Fibroblast of pulmonary artery (primary cell): Measurements from ENCODE around the gene CD4.

ENCODE experiments used
- DNase-seq: peaks from one replicate; pipeline ENCODE4 v3.0.0-alpha.2; 2010; ENCODE audit warnings: low read depth
- H3K4me3 ChIP-seq: replicated peaks from 2 replicates; pipeline ENCODE4 v1.5.1; 2011; ENCODE audit warnings: low read depth, mild to moderate bottlenecking, control low read depth, low read length, moderate library complexity
- CTCF ChIP-seq: IDR thresholded peaks from 2 replicates; pipeline ENCODE4 v1.5.1; 2011; ENCODE audit warnings: mild to moderate bottlenecking, control low read depth, low read length, inconsistent platforms; ENCODE audit errors: missing control alignments

Gene CD4

GRCh38 chr12:6825398-6826124 is 36.2 kb downstream of the CD4 start:
- TF ChIP-seq CTCF, result peak; percentile 93
- H3K4me3 ChIP-seq, result peak overlapping the region; percentile 31
- DNase-seq, result peak; percentile 88

DNA sequence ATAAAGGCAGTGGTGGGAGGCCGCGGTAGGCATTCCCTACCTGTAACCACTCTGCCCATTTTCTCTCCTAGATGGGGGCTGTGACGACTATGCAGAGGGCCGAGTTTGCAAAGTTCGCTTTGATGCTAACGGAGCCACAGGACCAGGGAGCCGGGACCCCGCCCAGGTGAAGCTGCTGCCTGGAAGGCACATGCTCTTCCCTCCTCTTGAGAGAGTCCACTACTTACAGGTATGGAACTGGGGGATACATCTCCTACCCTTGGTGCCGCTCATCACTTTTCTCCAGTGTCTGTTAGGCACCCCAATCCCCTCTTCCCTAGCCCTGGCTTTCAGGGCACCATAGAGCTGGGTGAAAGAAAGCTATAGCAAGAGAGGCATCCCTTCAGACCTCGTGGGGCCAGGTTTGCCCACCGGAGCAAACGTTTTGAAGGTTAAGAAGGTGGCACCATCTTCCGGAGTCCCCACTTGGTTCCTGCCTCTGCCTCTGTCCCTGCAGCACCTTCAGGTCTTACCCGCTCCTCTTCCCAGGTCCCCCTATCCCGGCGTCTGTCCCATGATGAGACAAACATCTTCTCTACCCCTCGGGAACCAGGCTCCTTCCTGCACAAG is 36.9 kb downstream of the CD4 start:
- H3K4me3 ChIP-seq, result no peak overlapping the region
- DNase-seq, result no peak
- TF ChIP-seq CTCF, result no peak

DNA sequence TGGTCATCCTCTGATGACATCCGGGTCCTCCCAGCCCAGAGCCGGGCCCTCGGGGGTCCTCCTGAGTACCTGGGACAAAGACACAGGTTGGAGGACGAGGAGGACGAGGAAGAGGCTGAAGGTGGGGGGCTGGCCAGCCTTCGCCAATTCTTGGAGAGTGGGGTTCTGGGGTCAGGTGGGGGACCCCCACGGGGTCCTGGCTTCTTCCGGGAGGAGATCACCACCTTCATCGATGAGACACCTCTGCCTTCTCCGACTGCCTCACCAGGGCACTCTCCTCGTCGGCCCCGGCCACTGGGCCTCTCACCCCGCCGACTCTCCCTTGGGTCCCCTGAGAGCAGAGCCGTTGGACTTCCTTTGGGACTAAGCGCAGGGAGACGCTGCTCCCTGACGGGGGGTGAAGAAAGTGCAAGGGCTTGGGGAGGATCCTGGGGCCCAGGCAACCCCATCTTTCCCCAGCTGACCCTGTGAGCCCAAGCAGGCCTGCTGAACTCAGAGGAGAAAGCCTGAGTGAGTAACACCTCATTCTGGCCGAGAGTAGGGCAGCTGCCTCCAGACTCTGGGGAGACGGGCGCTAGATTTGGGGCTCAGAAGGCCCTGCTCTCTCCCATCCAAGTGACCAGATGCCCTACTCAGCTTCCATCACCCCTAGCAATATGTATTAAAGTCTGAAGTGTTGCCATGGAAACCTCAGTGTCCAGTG is 37.6 kb downstream of the CD4 start:
- TF ChIP-seq CTCF, result no peak
- no peak overlapping the region for H3K4me3 ChIP-seq
- no peak for DNase-seq

DNA sequence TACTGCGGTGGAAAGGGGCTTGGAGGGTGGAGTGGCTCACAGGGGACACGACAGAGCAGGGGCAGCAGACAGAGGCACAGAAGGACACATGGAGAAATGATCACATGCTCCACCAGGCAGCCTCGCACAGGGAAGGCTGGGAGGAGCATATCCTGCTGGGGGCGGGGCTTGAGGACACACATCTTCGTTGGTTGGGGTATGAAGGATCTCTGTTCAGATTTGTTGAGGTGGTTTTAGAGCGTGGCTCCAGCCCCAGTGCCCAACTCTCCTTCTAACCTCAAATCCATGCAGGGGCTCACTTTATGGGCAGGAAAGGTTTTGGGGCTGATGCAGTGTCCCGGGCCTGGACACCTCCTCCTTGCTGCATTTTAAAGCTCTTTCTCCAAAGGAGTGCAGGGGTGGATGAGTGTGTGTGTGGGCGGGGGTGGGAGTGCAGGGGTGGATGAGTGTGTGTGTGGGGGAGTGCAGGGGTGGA is 38.1 kb downstream of the CD4 start:
- DNase-seq, result peak; percentile 80
- H3K4me3 ChIP-seq, result peak overlapping the region; percentile 28
- TF ChIP-seq CTCF, result no peak

DNA sequence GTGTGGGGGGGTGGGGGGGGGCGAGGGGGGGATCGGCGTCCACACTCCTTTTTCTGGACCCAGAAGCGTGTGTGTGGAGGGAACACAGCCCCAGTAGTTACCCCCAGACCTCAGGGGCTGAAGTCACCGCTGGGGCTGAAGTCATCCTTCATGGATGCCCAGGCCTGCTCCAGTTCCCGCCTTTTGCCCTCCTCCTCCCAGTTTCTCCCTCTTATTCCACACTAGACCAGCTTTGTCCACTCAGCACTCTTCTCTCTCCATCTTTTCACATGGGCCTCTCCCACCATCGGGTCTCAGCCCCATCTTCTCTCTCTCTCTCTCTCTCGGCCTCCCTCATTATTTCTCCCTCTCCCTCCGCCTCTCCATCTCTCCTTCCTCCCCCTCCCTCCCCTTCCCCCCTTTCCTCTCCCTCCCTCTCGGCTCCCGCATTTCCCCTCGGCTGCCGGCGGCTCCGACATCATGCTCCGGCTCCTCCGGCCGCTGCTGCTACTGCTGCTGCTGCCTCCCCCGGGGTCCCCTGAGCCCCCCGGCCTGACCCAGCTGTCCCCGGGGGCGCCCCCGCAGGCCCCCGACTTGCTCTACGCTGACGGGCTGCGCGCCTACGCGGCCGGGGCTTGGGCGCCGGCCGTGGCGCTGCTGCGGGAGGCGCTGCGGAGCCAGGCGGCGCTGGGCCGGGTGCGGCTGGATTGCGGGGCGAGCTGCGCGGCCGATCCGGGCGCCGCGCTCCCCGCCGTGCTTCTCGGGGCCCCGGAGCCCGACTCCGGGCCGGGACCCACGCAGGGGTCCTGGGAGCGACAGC is 38.9 kb downstream of the CD4 start, which contains the start of gene P3H3:
P3H3 (plus strand) TSS at position 426 of the 799 bp plus-strand sequence; CDS start at position 460, 34 bp downstream.
- DNase-seq, result peak; percentile 48
- TF ChIP-seq CTCF, result no peak
- H3K4me3 ChIP-seq, result peak within 1 kb of the TSS; percentile 89

GRCh38 chr12:6828781-6829535 is 39.6 kb downstream of the CD4 start:
- no peak for TF ChIP-seq CTCF

More at GRCh38 chr12:6828781-6829535, 39.6 kb downstream of the CD4 start:
- DNase-seq, result peak; percentile 45
- H3K4me3 ChIP-seq, result peak overlapping the region; percentile 89
